DMS 273 (cell line): ENCODE data around the gene PUM1.
"Not testable (repeated sequence)": the region's sequence is repeated elsewhere in the genome, so short reads cannot be mapped to it uniquely, and the experiment has no call there.

Experiments
- DNase-seq: peaks from one replicate; lab custom pipeline; 2025; ENCODE audit not compliant: unreplicated experiment; lab: John Stamatoyannopoulos, UW

Gene PUM1

GRCh38 chr1:31064718-31065309 is 703 bp downstream of the PUM1 start:
- peak; percentile 62 for DNase-seq

DNA sequence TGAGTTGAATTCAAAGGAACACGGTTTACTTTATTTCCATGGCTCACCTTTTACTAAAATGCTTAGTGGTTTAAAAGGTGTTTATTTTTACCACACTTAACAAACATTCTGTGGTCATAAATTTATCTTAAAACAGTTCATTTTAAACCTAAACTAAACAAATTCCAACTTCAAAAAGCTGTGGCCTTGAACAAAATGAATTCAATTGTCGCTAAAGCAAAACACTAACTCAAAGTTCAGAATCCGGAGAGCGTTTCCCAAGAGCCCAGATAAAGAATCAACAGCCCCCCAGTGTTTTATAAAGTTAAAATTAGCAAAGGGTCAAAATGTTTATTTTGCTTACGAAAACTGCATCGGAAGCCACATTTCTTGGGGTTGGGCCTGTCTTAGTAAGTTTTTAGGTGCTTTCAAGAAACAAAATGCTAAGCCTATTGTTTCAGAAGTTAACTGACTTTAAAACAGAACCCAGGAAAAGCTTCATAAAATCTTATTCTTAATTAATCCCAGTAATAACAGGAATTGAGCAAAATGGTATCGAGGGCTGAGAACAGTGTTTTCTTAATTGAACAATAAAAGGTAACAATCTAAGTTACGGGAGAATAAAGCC is 1.3 kb downstream of the PUM1 start:
- peak; percentile 31 for DNase-seq

- DNase-seq, result peak; percentile 30
These were observed 1.9 kb downstream of the PUM1 start for GRCh38 chr1:31063631-31064030.

DNA sequence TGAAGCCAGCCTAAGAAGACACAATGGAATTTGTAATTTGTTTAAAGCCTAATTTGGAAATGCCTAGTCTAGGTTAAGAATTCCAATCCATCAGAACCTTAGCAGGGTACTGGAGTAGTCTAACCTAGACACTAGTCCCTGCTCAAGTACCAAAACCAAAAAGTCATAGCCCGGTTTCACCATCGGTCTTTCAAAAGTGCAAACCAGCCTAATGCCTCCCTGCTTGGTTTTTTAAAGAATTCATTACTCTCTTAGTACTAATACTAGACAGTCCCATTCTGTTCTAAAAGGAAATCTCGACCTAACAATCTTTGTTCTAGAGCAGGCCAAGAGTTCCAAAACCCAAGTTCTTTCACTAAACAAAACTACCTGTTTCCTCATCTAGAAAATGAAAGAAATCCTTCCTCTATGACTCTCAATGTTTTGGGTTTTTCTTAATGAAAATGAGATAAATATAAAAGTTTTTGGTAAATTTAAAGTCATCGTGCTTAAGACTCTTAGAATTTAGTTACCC is 2.6 kb downstream of the PUM1 start:
- no peak for DNase-seq

DNA sequence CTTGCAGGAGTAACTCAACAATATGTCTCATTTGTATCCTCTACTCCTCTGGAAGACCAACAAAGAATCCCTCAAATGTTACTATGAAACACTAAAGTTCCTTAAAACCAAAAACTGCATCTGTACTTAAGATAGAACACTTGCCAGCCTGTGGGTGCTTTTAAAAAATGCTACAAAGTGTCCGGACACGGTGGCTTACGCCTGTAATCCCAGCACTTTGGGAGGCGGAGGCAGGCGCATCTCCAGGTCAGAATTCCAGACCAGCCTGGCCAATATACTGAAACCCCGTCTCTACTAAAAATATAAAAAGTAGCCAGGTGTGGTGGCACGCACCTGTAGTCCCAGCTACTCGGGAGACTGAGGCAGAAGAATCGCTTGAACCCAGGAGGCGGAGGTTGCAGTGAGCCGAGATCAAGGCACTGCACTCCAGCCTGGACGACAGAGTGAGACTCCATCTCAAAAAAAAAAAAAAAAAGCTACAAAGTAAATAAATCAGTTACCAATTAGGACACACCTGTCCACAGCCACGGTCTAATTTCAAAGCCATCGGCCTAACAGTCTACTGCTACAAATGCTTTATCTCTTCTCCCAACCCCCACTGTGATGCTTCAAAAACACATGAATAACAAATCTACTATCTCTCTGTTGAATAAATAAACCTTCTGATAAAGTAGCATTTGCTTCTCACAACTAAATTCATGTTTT is 3.2 kb downstream of the PUM1 start:
- DNase-seq, result not testable (repeated sequence)

DNA sequence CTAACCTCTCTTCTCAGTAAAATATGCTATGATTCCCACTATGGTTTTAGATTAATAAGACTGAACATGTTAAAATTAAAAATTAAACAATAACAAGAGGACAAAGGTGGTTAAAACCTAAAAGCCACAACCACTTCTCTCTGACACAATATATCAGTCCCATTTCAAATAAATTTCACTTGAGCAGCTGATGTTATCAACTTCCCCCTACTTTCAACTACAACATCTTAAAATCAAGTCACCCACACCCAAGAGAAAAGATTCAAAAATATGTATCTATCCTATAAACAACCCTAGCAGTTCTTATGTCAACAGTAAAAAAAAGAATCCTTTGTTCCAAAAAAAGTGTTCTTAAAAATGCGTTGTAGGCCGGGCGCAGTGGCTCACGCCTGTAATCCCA is 7.5 kb downstream of the PUM1 start:
- no peak for DNase-seq

GRCh38 chr1:31055953-31056352 is 9.6 kb downstream of the PUM1 start:
- no peak for DNase-seq

GRCh38 chr1:31055501-31055900 is 10.0 kb downstream of the PUM1 start:
- no peak for DNase-seq

- no peak for DNase-seq
These were observed 10.5 kb downstream of the PUM1 start for GRCh38 chr1:31054958-31055481.

DNA sequence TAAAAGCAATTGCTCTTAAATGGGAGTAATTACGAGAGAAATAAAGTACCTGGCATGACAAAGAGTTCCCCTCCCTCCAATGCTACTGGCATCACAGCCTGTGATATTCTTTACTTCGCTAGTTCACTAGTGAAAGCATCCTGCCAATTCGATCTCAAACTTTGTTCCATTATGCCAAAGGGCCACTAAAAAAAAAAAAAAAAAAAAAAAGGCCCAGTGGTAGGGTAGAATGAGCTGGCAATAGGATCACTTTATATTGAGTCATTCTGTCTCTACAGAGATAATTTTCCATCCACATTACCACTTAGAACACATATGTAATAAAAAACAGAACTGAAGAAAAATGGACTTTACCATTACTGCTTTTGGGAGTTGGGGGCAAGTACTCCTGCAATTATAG is 11.2 kb downstream of the PUM1 start:
- no peak for DNase-seq

GRCh38 chr1:31052613-31053012 is 12.9 kb downstream of the PUM1 start:
- DNase-seq, result not testable (repeated sequence)

- DNase-seq, result no peak
These were observed 13.9 kb downstream of the PUM1 start for GRCh38 chr1:31051611-31052010.

- DNase-seq, result not testable (repeated sequence)
These were observed 18.0 kb downstream of the PUM1 start for GRCh38 chr1:31047507-31047906.

- no peak for DNase-seq
These were observed 21.9 kb downstream of the PUM1 start for GRCh38 chr1:31043631-31044030.

- DNase-seq, result no peak
These were observed 22.9 kb downstream of the PUM1 start for GRCh38 chr1:31042656-31043055.

GRCh38 chr1:31041529-31041928 is 24.0 kb downstream of the PUM1 start:
- DNase-seq, result peak; percentile 33

GRCh38 chr1:31040038-31040437 is 25.5 kb downstream of the PUM1 start:
- DNase-seq, result no peak

- DNase-seq, result not testable (repeated sequence)
These were observed 26.6 kb downstream of the PUM1 start for GRCh38 chr1:31038935-31039334.

GRCh38 chr1:31038360-31038759 is 27.2 kb downstream of the PUM1 start:
- DNase-seq, result no peak

DNA sequence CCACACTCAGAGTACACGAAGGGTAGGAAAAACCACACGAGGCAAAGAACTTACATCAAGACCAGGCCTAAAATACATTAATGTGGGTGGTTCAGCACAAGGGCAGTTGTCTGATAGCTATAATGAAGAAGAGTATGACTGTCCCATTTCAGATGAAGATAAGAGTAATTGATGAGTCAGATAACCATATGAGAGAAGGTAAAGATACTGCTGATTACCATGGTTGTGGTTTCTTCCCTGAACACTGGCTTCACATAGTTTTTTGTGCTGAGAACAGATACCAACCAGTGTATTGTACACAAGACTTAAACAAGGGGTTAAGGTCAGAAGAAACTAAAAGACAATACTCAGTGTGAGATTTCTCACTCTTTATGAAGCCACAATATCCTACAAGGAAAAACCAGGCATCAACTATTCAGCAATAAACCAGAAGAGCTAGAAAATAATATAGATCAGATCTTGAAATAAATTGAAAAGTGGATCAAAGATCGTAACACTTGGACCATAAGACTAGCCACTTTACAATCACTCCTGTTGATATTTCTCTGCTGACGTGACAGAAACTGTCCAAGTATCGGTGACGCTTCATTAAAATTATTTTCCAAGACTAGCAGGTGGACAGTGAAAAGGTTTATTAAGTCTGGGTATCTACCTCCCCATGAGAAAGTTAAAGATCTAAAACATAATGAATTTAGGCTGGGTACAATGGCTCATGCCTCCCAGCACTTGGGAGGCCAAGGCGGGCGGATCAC is 28.6 kb downstream of the PUM1 start:
- no peak for DNase-seq

GRCh38 chr1:31033598-31033997 is 31.9 kb downstream of the PUM1 start:
- DNase-seq, result no peak
